GM21447 (cell line): ENCODE results near the gene ZFP91.
"Not testable (repeated sequence)": the region's sequence is repeated elsewhere in the genome, so short reads cannot be mapped to it uniquely, and the experiment has no call there.

ENCODE experiments used
- ATAC-seq: cut with Tn5 transposase; IDR thresholded peaks from one replicate; pipeline ENCODE4 v1.9.1; 2021; ENCODE audit not compliant: unreplicated experiment

Gene ZFP91

GRCh38 chr11:58578635-58579191, at the start of gene ZFP91:
Gene ZFP91, plus strand, starts transcription at chr11:58579063. Its CDS starts 219 bp downstream, at chr11:58579282.
- peak; percentile 30 for ATAC-seq

GRCh38 chr11:58530236-58530635, 48.6 kb upstream of the ZFP91 start:
- no peak for ATAC-seq

GRCh38 chr11:58531865-58532341, 47.0 kb upstream of the ZFP91 start:
- no peak for ATAC-seq

GRCh38 chr11:58546841-58547240, 32.0 kb upstream of the ZFP91 start:
- ATAC-seq = no peak

GRCh38 chr11:58549644-58550043, 29.2 kb upstream of the ZFP91 start:
- ATAC-seq = no peak

GRCh38 chr11:58560842-58561241, 18.0 kb upstream of the ZFP91 start:
- no peak for ATAC-seq

GRCh38 chr11:58561394-58562098, 17.3 kb upstream of the ZFP91 start:
- ATAC-seq = no peak

- peak; percentile 93 for ATAC-seq
These were observed 16.5 kb upstream of the ZFP91 start for GRCh38 chr11:58562375-58562800.

GRCh38 chr11:58564231-58564630, 14.6 kb upstream of the ZFP91 start:
- ATAC-seq = no peak

- ATAC-seq = peak; percentile 89
These were observed 10.9 kb upstream of the ZFP91 start for GRCh38 chr11:58567889-58568512.

GRCh38 chr11:58572906-58573305, 6.0 kb upstream of the ZFP91 start:
- ATAC-seq = not testable (repeated sequence)

- peak; percentile 25 for ATAC-seq
These were observed 5.3 kb upstream of the ZFP91 start for GRCh38 chr11:58573451-58574104.

- no peak for ATAC-seq
These were observed 4.0 kb upstream of the ZFP91 start for GRCh38 chr11:58574881-58575280.

GRCh38 chr11:58575377-58576020, 3.4 kb upstream of the ZFP91 start, which contains the start of gene LPXN:
Gene LPXN, minus strand, starts transcription at chr11:58575856. Its CDS starts 84 bp downstream, at chr11:58575772.
- no peak for ATAC-seq

- no peak for ATAC-seq
These were observed 1.9 kb upstream of the ZFP91 start for GRCh38 chr11:58576887-58577471.

GRCh38 chr11:58577555-58578135, 1.2 kb upstream of the ZFP91 start:
- ATAC-seq = peak; percentile 49

GRCh38 chr11:58578136-58578634, 678 bp upstream of the ZFP91 start:
- ATAC-seq = no peak

- ATAC-seq = peak; percentile 42
These were observed 598 bp downstream of the ZFP91 start for GRCh38 chr11:58579192-58580129.

- ATAC-seq = no peak
These were observed 1.4 kb downstream of the ZFP91 start for GRCh38 chr11:58580311-58580710.
